Mammary epithelial cell (primary cell): ENCODE data around the gene SCGB1D4.

Source experiments
- CTCF ChIP-seq, 2 donors: IDR thresholded peaks in 1 of 2; conservative IDR thresholded peaks in 1 of 2; 2 replicates each; pipeline ENCODE4 v1.5.1; 2011 to 2012; ENCODE audit warnings: inconsistent platforms in 2 of 2, low read length in 2 of 2, mild to moderate bottlenecking in 2 of 2, control low read depth in 1 of 2, low read depth in 1 of 2; ENCODE audit not compliant: insufficient read depth in 1 of 2; ENCODE audit errors: extremely low read depth in 1 of 2
- EZH2 ChIP-seq: IDR thresholded peaks from 2 replicates; pipeline ENCODE4 v1.6.1; 2012; ENCODE audit warnings: low read length, inconsistent platforms, borderline replicate concordance

- TF ChIP-seq CTCF (conservative IDR thresholded peaks at IDR 0.05 in 1 of 2, IDR thresholded peaks at IDR 0.05 in 1 of 2; ENCODE audit: extremely low read depth in 1 of 2, insufficient read depth in 1 of 2, low read depth in 1 of 2, low read length in 2 of 2) (no peak), EZH2 (no peak)
Observed at GRCh38 chr11:62309991-62310390, 11.1 kb upstream of the SCGB1D4 start.
